Lower leg skin (tissue), 3 donors: ENCODE measurements around the gene NCKAP5.

Source experiments
- POLR2A ChIP-seq, 2 donors: fragments of 450-650 bp; IDR thresholded peaks; one replicate each; pipeline ENCODE4 v1.6.1; 2016 to 2017; ENCODE audit warnings: antibody characterized with exemption in 2 of 2, mild to moderate bottlenecking in 1 of 2, moderate library complexity in 1 of 2
- TF ChIP-seq, protein P1 (sequence below), 3 donors: fragments of 450-650 bp; IDR thresholded peaks; one replicate each; pipeline ENCODE4 v1.5.1; 2016; ENCODE audit warnings: antibody characterized with exemption in 3 of 3, mild to moderate bottlenecking in 3 of 3, moderate library complexity in 2 of 3

DNA sequence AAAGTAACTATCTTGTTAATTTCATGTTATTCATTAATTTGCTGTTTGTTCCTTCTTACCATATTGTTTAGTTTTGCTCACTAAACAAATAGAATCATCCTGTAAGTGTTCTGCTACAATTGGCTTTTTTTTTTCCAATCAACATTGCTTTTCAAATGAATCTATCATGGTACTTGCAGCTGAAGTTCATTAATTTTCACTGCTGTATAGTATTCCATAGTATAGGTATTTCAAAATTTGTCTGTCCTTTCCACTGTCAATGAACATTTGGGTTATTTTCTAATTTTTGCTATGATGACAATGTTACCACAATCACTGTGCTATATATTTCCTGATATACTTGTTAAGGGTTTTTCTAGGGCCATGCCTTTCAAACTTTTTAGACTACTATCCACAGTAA lies 809.3 kb downstream of the NCKAP5 start:
- TF ChIP-seq, protein P1, sequence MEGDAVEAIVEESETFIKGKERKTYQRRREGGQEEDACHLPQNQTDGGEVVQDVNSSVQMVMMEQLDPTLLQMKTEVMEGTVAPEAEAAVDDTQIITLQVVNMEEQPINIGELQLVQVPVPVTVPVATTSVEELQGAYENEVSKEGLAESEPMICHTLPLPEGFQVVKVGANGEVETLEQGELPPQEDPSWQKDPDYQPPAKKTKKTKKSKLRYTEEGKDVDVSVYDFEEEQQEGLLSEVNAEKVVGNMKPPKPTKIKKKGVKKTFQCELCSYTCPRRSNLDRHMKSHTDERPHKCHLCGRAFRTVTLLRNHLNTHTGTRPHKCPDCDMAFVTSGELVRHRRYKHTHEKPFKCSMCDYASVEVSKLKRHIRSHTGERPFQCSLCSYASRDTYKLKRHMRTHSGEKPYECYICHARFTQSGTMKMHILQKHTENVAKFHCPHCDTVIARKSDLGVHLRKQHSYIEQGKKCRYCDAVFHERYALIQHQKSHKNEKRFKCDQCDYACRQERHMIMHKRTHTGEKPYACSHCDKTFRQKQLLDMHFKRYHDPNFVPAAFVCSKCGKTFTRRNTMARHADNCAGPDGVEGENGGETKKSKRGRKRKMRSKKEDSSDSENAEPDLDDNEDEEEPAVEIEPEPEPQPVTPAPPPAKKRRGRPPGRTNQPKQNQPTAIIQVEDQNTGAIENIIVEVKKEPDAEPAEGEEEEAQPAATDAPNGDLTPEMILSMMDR (IDR thresholded peaks at IDR 0.05) = no peak
- no peak for TF ChIP-seq POLR2A (IDR thresholded peaks at IDR 0.05)
